ENCODE data around the gene AKAP3.

GRCh38 chr12:4645023-4645422 lies 3.8 kb downstream of the AKAP3 start:
- TF ChIP-seq, protein P1, sequence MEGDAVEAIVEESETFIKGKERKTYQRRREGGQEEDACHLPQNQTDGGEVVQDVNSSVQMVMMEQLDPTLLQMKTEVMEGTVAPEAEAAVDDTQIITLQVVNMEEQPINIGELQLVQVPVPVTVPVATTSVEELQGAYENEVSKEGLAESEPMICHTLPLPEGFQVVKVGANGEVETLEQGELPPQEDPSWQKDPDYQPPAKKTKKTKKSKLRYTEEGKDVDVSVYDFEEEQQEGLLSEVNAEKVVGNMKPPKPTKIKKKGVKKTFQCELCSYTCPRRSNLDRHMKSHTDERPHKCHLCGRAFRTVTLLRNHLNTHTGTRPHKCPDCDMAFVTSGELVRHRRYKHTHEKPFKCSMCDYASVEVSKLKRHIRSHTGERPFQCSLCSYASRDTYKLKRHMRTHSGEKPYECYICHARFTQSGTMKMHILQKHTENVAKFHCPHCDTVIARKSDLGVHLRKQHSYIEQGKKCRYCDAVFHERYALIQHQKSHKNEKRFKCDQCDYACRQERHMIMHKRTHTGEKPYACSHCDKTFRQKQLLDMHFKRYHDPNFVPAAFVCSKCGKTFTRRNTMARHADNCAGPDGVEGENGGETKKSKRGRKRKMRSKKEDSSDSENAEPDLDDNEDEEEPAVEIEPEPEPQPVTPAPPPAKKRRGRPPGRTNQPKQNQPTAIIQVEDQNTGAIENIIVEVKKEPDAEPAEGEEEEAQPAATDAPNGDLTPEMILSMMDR (IDR thresholded peaks at IDR 0.05), result no peak
- TF ChIP-seq POLR2AphosphoS5 (IDR thresholded peaks at IDR 0.05), result no peak
- TF ChIP-seq POLR2A (IDR thresholded peaks at IDR 0.05), result no peak
- TF ChIP-seq EP300 (IDR thresholded peaks at IDR 0.05; ENCODE audit: low read depth), result no peak
